Mucosa of rectum (tissue), 2 donors: ENCODE data around the gene TEX12.

ENCODE experiments used
- H3K27ac ChIP-seq, 2 donors: one replicate each; pipeline ENCODE4 v1.7.0; 2013; ENCODE audit warnings: inconsistent platforms in 2 of 2, low read depth in 2 of 2, low read length in 2 of 2
- H3K27me3 ChIP-seq, 2 donors: one replicate each; pipeline ENCODE4 v1.7.0; 2013; ENCODE audit warnings: low read length in 2 of 2; ENCODE audit not compliant: control insufficient read depth in 2 of 2, insufficient read depth in 2 of 2
- H3K36me3 ChIP-seq, 2 donors: one replicate each; pipeline ENCODE4 v1.7.0; 2013; ENCODE audit warnings: low read length in 2 of 2; ENCODE audit not compliant: control insufficient read depth in 2 of 2, insufficient read depth in 2 of 2
- H3K4me1 ChIP-seq, 2 donors: one replicate each; pipeline ENCODE4 v1.7.0; 2013; ENCODE audit warnings: low read length in 2 of 2, mild to moderate bottlenecking in 1 of 2; ENCODE audit not compliant: control insufficient read depth in 2 of 2, insufficient read depth in 2 of 2
- H3K4me3 ChIP-seq, 2 donors: one replicate each; pipeline ENCODE4 v1.7.0; 2013; ENCODE audit warnings: low read length in 2 of 2
- H3K9ac ChIP-seq, 2 donors: one replicate each; pipeline ENCODE4 v1.7.0; 2013; ENCODE audit warnings: low read length in 2 of 2, low read depth in 1 of 2, mild to moderate bottlenecking in 1 of 2
- H3K9me3 ChIP-seq, 2 donors: one replicate each; pipeline ENCODE4 v1.7.0; 2013; ENCODE audit warnings: low read length in 2 of 2; ENCODE audit not compliant: control insufficient read depth in 2 of 2
- donor health status: healthy.
- donor health status: Normal muscosa, but diverticular disease.

Gene TEX12

GRCh38 chr11:112163875-112164685 lies 3.1 kb upstream of the TEX12 start, which contains the start of gene IL18:
IL18 (minus strand) TSS chr11:112164094; CDS start chr11:112155053, 9,041 bp downstream.
- Histone ChIP-seq H3K36me3 (no peaks in the 10 kb centered on the region), H3K27ac (peak within 1 kb of the TSS; percentile 64 to 80), H3K27me3 (no peaks in the 10 kb centered on the region), H3K9me3 (no peaks in the 10 kb centered on the region), H3K4me1 (peaks cover 5 to 26% of the 10 kb centered on the region in 2 donors), H3K9ac (peak within 1 kb of the TSS; percentile 52 to 63), H3K4me3 (peak within 1 kb of the TSS; percentile 59 to 76)

GRCh38 chr11:112165049-112165448 lies 2.1 kb upstream of the TEX12 start:
- Histone ChIP-seq H3K4me1 (peaks cover 5 to 21% of the 10 kb centered on the region in 2 donors), H3K36me3 (no peaks in the 10 kb centered on the region), H3K9ac (no peak overlapping the region), H3K9me3 (no peaks in the 10 kb centered on the region), H3K27me3 (no peaks in the 10 kb centered on the region), H3K27ac (peak overlapping the region in 1 of 2 donors; percentile 13), H3K4me3 (no peak overlapping the region)

- no peaks in the 10 kb centered on the region for H3K9me3 ChIP-seq
- peak overlapping the region in 1 of 2 donors; percentile 56 for H3K9ac ChIP-seq
- H3K27me3 ChIP-seq = no peaks in the 10 kb centered on the region
- no peak overlapping the region for H3K4me3 ChIP-seq
- H3K27ac ChIP-seq = peak overlapping the region; percentile 54 to 61
- no peaks in the 10 kb centered on the region for H3K36me3 ChIP-seq
- H3K4me1 ChIP-seq = peaks cover 5 to 15% of the 10 kb centered on the region in 2 donors
Observed at GRCh38 chr11:112166562-112166961, 610 bp upstream of the TEX12 start.

GRCh38 chr11:112172362-112172994 lies 5.3 kb downstream of the TEX12 start:
- H3K36me3 ChIP-seq = no peaks in the 10 kb centered on the region
- peaks cover 6% of the 10 kb centered on the region in 2 donors for H3K4me1 ChIP-seq
- H3K4me3 ChIP-seq = no peak overlapping the region
- peaks cover 0 to 3% of the 10 kb centered on the region in 2 donors for H3K27me3 ChIP-seq
- H3K9ac ChIP-seq = no peak overlapping the region
- no peaks in the 10 kb centered on the region for H3K9me3 ChIP-seq
- H3K27ac ChIP-seq = no peak overlapping the region

- Histone ChIP-seq H3K4me1 (peaks cover 6% of the 10 kb centered on the region in 2 donors), H3K4me3 (no peak overlapping the region), H3K27ac (no peak overlapping the region), H3K27me3 (peaks cover 0 to 3% of the 10 kb centered on the region in 2 donors), H3K36me3 (no peaks in the 10 kb centered on the region), H3K9me3 (no peaks in the 10 kb centered on the region), H3K9ac (no peak overlapping the region)
Observed at GRCh38 chr11:112173152-112173551, 6.0 kb downstream of the TEX12 start.

- Histone ChIP-seq H3K9me3 (no peaks in the 10 kb centered on the region), H3K27ac (no peak within 1 kb of the TSS), H3K9ac (no peak within 1 kb of the TSS), H3K4me1 (peaks cover 6% of the 10 kb centered on the region in 2 donors), H3K36me3 (no peaks in the 10 kb centered on the region), H3K27me3 (peaks cover 0 to 3% of the 10 kb centered on the region in 2 donors), H3K4me3 (peak within 1 kb of the TSS; percentile 53 to 63)
Observed at GRCh38 chr11:112174789-112175598, 7.8 kb downstream of the TEX12 start, which contains the start of gene BCO2. BCO2 (plus strand) TSS chr11:112175512; CDS start chr11:112175602, 90 bp downstream.

- Histone ChIP-seq H3K9me3 (no peaks in the 10 kb centered on the region), H3K27me3 (peaks cover 0 to 3% of the 10 kb centered on the region in 2 donors), H3K27ac (no peak overlapping the region), H3K9ac (no peak overlapping the region), H3K36me3 (no peaks in the 10 kb centered on the region), H3K4me3 (peak overlapping the region; percentile 53 to 63), H3K4me1 (peaks cover 6% of the 10 kb centered on the region in 2 donors)
Observed at GRCh38 chr11:112175599-112175952, 8.4 kb downstream of the TEX12 start.

- no peak overlapping the region for H3K9ac ChIP-seq
- H3K36me3 ChIP-seq = no peaks in the 10 kb centered on the region
- no peaks in the 10 kb centered on the region for H3K9me3 ChIP-seq
- H3K27ac ChIP-seq = no peak overlapping the region
- peaks cover 6% of the 10 kb centered on the region in 2 donors for H3K4me1 ChIP-seq
- peaks cover 0 to 3% of the 10 kb centered on the region in 2 donors for H3K27me3 ChIP-seq
- no peak overlapping the region for H3K4me3 ChIP-seq
Observed at GRCh38 chr11:112176077-112176476, 8.9 kb downstream of the TEX12 start.

GRCh38 chr11:112177589-112177988 lies 10.4 kb downstream of the TEX12 start:
- H3K9ac ChIP-seq = no peak overlapping the region
- no peak overlapping the region for H3K4me3 ChIP-seq
- H3K4me1 ChIP-seq = peaks cover 6% of the 10 kb centered on the region in 2 donors
- no peaks in the 10 kb centered on the region for H3K9me3 ChIP-seq
- no peaks in the 10 kb centered on the region for H3K36me3 ChIP-seq
- H3K27me3 ChIP-seq = peaks cover 0 to 3% of the 10 kb centered on the region in 2 donors
- no peak overlapping the region for H3K27ac ChIP-seq
